H1 (cell line): Measurements from ENCODE around the gene ELFN2. TPM values are rescaled to one million over a fixed set of nuclear protein-coding genes. Genes with fewer than 3 reads are reported as not detected.

Experiments used
- CTCF ChIA-PET: fragments of 300-600 bp; sonication (Branson Sonifier 250); formaldehyde crosslinking; loops from one replicate; lab custom pipeline; 2021; ENCODE audit not compliant: partially characterized antibody; lab: Charles Lee
- POLR2A ChIA-PET: fragments of 300-600 bp; sonication (Branson Sonifier 250); formaldehyde crosslinking; loops from one replicate; lab custom pipeline; 2021; ENCODE audit warnings: inconsistent platforms; ENCODE audit not compliant: partially characterized antibody; lab: Charles Lee
- DNase-seq, 2 experiments: peaks; one replicate each; pipeline versions ENCODE4 v3.0.0 to v3.0.0-alpha.2; 2010 to 2022; ENCODE audit warnings: low spot score in 2 of 2, low read depth in 1 of 2, mixed read lengths in 1 of 2
- FAIRE-seq: peaks from 2 replicates; lab custom pipeline; 2011; peaks lifted over from hg19 to GRCh38; lab: Jason Lieb, UNC
- H2AFZ ChIP-seq: 2 replicates; pipeline ENCODE4 v1.8.1; 2012; ENCODE audit warnings: low read length, inconsistent platforms
- H2AK5ac ChIP-seq: 2 replicates; pipeline ENCODE4 v1.6.1; 2013; ENCODE audit warnings: low read depth, low read length
- H2BK120ac ChIP-seq: replicated peaks from 2 replicates; pipeline ENCODE3; 2013; ENCODE audit warnings: low read depth, low read length, inconsistent platforms
- H2BK12ac ChIP-seq: 2 replicates; pipeline ENCODE4 v1.6.1; 2013; ENCODE audit warnings: low read depth, low read length
- H2BK15ac ChIP-seq: 2 replicates; pipeline ENCODE4 v1.6.1; 2013; ENCODE audit warnings: low read length
- H2BK20ac ChIP-seq: 2 replicates; pipeline ENCODE4 v1.6.1; 2013; ENCODE audit warnings: low read length
- H2BK5ac ChIP-seq: 2 replicates; pipeline ENCODE4 v1.6.1; 2013; ENCODE audit warnings: low read depth, low read length
- H3K14ac ChIP-seq: 2 replicates; pipeline ENCODE4 v1.6.1; 2013; ENCODE audit warnings: inconsistent platforms; ENCODE audit not compliant: insufficient read length
- H3K18ac ChIP-seq: 2 replicates; pipeline ENCODE4 v1.6.1; 2013; ENCODE audit warnings: low read length; ENCODE audit errors: extremely low read depth
- H3K23ac ChIP-seq: 2 replicates; pipeline ENCODE4 v1.6.1; 2013; ENCODE audit warnings: inconsistent platforms; ENCODE audit not compliant: insufficient read length
- H3K23me2 ChIP-seq: 2 replicates; pipeline ENCODE4 v1.6.1; 2013; ENCODE audit warnings: low read depth, low read length
- H3K27ac ChIP-seq: 2 replicates; pipeline ENCODE4 v1.6.1; 2011; ENCODE audit warnings: low read depth, low read length, inconsistent platforms
- H3K27me3 ChIP-seq, 4 experiments: replicated peaks in 1 of 4; 1 replicate in 1 of 4; 2 replicates in 3 of 4; pipeline versions ENCODE4 v1.6.1 to v1.8.1; 2011 to 2013; ENCODE audit warnings: low read length in 3 of 4, mild to moderate bottlenecking in 3 of 4, inconsistent platforms in 2 of 4, mixed read lengths in 2 of 4, moderate library complexity in 1 of 4; ENCODE audit not compliant: control insufficient read depth in 3 of 4, insufficient read depth in 3 of 4; ENCODE audit errors: extremely low read depth in 1 of 4
- H3K36me3 ChIP-seq, 4 experiments: 2 replicates each; pipeline versions ENCODE4 v1.6.1 to v1.8.1; 2011 to 2013; ENCODE audit warnings: mild to moderate bottlenecking in 4 of 4, low read length in 3 of 4, moderate library complexity in 2 of 4, control low read depth in 1 of 4, inconsistent platforms in 1 of 4; ENCODE audit not compliant: insufficient read depth in 4 of 4, control insufficient read depth in 2 of 4
- H3K4ac ChIP-seq: replicated peaks from 2 replicates; pipeline ENCODE3; 2013; ENCODE audit warnings: low read length, low read depth, mixed read lengths, inconsistent platforms; ENCODE audit not compliant: insufficient read length
- H3K4me1 ChIP-seq, 4 experiments: replicated peaks in 1 of 4; 1 replicate in 1 of 4; 2 replicates in 3 of 4; pipeline versions ENCODE4 v1.6.1 to v1.8.1; 2011 to 2013; ENCODE audit warnings: low read length in 3 of 4, inconsistent platforms in 2 of 4, mixed read lengths in 1 of 4; ENCODE audit not compliant: insufficient read depth in 4 of 4, control insufficient read depth in 3 of 4
- H3K4me2 ChIP-seq, 2 experiments: 2 replicates each; pipeline versions ENCODE4 v1.6.1 to v1.8.1; 2011 to 2013; ENCODE audit warnings: low read depth in 2 of 2, low read length in 2 of 2, control low read depth in 1 of 2, inconsistent platforms in 1 of 2, mild to moderate bottlenecking in 1 of 2; ENCODE audit not compliant: insufficient read depth in 1 of 2
- H3K4me3 ChIP-seq, 4 experiments: fragments of 200-600, 300-600 bp in 1 of 4; sonication (generic), shearing (Covaris generic), sonication (Bioruptor Twin) in 1 of 4; 2 replicates each; pipeline versions ENCODE4 v1.5.1 to v1.8.1; 2011 to 2016; ENCODE audit warnings: low read length in 4 of 4, low read depth in 3 of 4, control low read depth in 2 of 4, inconsistent platforms in 2 of 4, mild to moderate bottlenecking in 2 of 4, mixed read lengths in 1 of 4, moderate library complexity in 1 of 4; ENCODE audit not compliant: insufficient read depth in 2 of 4; ENCODE audit errors: extremely low read depth in 1 of 4
- H3K56ac ChIP-seq: replicated peaks from 2 replicates; pipeline ENCODE3; 2013; ENCODE audit warnings: low read depth, mild to moderate bottlenecking, mixed read lengths, low read length, inconsistent platforms; ENCODE audit not compliant: insufficient read length
- H3K79me1 ChIP-seq: 2 replicates; pipeline ENCODE4 v1.6.1; 2013; ENCODE audit warnings: low read depth, low read length, control low read depth
- H3K79me2 ChIP-seq, 2 experiments: 2 replicates each; pipeline versions ENCODE4 v1.6.1 to v1.8.1; 2012 to 2013; ENCODE audit warnings: low read length in 2 of 2, mild to moderate bottlenecking in 2 of 2, inconsistent platforms in 1 of 2; ENCODE audit not compliant: insufficient read depth in 2 of 2, control insufficient read depth in 1 of 2
- H3K9ac ChIP-seq, 4 experiments: replicated peaks in 1 of 4; 1 replicate in 1 of 4; 2 replicates in 3 of 4; pipeline versions ENCODE4 v1.6.1 to v1.8.1; 2011 to 2013; ENCODE audit warnings: low read depth in 3 of 4, low read length in 3 of 4, control low read depth in 2 of 4, mild to moderate bottlenecking in 2 of 4, moderate library complexity in 2 of 4, inconsistent platforms in 1 of 4; ENCODE audit errors: extremely low read depth in 1 of 4
- H3K9me3 ChIP-seq, 2 experiments: 2 replicates each; pipeline versions ENCODE4 v1.6.1 to v1.8.1; 2012 to 2013; ENCODE audit warnings: mild to moderate bottlenecking in 2 of 2, moderate library complexity in 2 of 2, control low read depth in 1 of 2, inconsistent platforms in 1 of 2, low read depth in 1 of 2, low read length in 1 of 2, mixed read lengths in 1 of 2; ENCODE audit not compliant: insufficient read depth in 2 of 2
- H4K20me1 ChIP-seq, 2 experiments: replicated peaks in 1 of 2; 2 replicates each; pipeline versions ENCODE3 to v1.8.1; 2011 to 2013; ENCODE audit warnings: inconsistent platforms in 2 of 2, low read length in 2 of 2, mild to moderate bottlenecking in 1 of 2; ENCODE audit not compliant: insufficient read depth in 2 of 2, control insufficient read depth in 1 of 2
- H4K5ac ChIP-seq: 2 replicates; pipeline ENCODE4 v1.6.1; 2013; ENCODE audit warnings: low read length, low read depth, mixed read lengths, inconsistent platforms; ENCODE audit not compliant: insufficient read length
- H4K8ac ChIP-seq: 2 replicates; pipeline ENCODE4 v1.8.0; 2013; ENCODE audit warnings: mild to moderate bottlenecking, moderate library complexity, low read length, inconsistent platforms; ENCODE audit not compliant: insufficient read depth; ENCODE audit errors: extremely low read depth
- H4K91ac ChIP-seq: replicated peaks from 2 replicates; pipeline ENCODE3; 2013; ENCODE audit warnings: low read length, mixed read lengths, inconsistent platforms; ENCODE audit not compliant: insufficient read length
- CBX8 ChIP-seq: fragments of 300-800, 300-1000 bp; sonication (generic); IDR thresholded peaks from 2 replicates; pipeline ENCODE4 v1.7.1; 2016; ENCODE audit warnings: low read depth, low read length, borderline replicate concordance
- CHD2 ChIP-seq: IDR thresholded peaks from 2 replicates; pipeline ENCODE4 v1.6.1; 2012; ENCODE audit warnings: low read length, improper control_type of control experiment
- CTBP2 ChIP-seq: IDR thresholded peaks from 2 replicates; pipeline ENCODE4 v1.7.0; 2011; ENCODE audit warnings: borderline replicate concordance, mild to moderate bottlenecking, moderate library complexity, mixed read lengths, low read length; ENCODE audit not compliant: insufficient read depth, insufficient read length
- EZH2 ChIP-seq: fragments of 200-600 bp; sonication (generic); IDR thresholded peaks from 2 replicates; pipeline ENCODE4 v1.7.1; 2012; ENCODE audit warnings: low read depth, mild to moderate bottlenecking, moderate library complexity, low read length, inconsistent platforms; ENCODE audit not compliant: severe bottlenecking
- GTF2F1 ChIP-seq: IDR thresholded peaks from 2 replicates; pipeline ENCODE4 v1.6.1; 2012; ENCODE audit warnings: low read depth, low read length, improper control_type of control experiment, borderline replicate concordance
- KDM5A ChIP-seq: fragments of 200-600 bp; IDR thresholded peaks from 2 replicates; pipeline ENCODE4 v1.7.1; 2012; ENCODE audit warnings: mild to moderate bottlenecking, low read length, inconsistent platforms, mixed read lengths
- RAD21 ChIP-seq, 2 experiments: IDR thresholded peaks in 1 of 2; conservative IDR thresholded peaks in 1 of 2; 2 replicates each; pipeline ENCODE4 v1.6.1; 2011; ENCODE audit warnings: low read depth in 2 of 2, low read length in 2 of 2, improper control_type of control experiment in 1 of 2, inconsistent platforms in 1 of 2, mild to moderate bottlenecking in 1 of 2, moderate library complexity in 1 of 2
- WGBS, 2 experiments: shearing (Covaris generic) in 1 of 2; methylation state at CpG; one replicate each; pipeline versions ENCODE4 v1.1.6 to v1.1.7; 2013 to 2015; ENCODE audit warnings: low lambda C conversion rate in 2 of 2, mixed read lengths in 2 of 2, inconsistent platforms in 1 of 2, low coverage in 1 of 2, missing lambda C conversion rate in 1 of 2; ENCODE audit not compliant: insufficient replicate concordance in 2 of 2, insufficient coverage in 1 of 2, insufficient read length in 1 of 2; ENCODE audit errors: extremely low coverage in 1 of 2, missing lambda C conversion rate in 1 of 2; 5-methylcytosine and 5-hydroxymethylcytosine counted together
- polyA plus RNA-seq, 7 experiments: library from polyadenylated mRNA; depleted of rRNA in 3 of 7; stranded (reverse) in 5 of 7; unstranded in 2 of 7; fragments of >200 nt in 5 of 7; fragments of 200-250 nt in 2 of 7; gene quantifications; 1 replicate in 5 of 7; 2 replicates in 1 of 7; 4 replicates in 1 of 7; pipeline versions ENCODE4 v1.2.1 to v1.2.3, GENCODE V29; 2011 to 2013; ENCODE audit warnings: missing spikeins in 2 of 7, mixed read lengths in 2 of 7
- total RNA-seq: library from RNA; stranded (reverse); fragmentation: NEBNext Ultra II Directional; extraction: Animal tissue kit (Norgen Biotek cat#: 25700); gene quantifications from 2 replicates; pipeline ENCODE4 v1.2.1, GENCODE V29; 2021
- TF ChIP-seq, protein P1 (sequence below): IDR thresholded peaks from 2 replicates; pipeline ENCODE4 v1.6.1; 2011; ENCODE audit warnings: low read depth, mild to moderate bottlenecking, low read length; ENCODE audit not compliant: insufficient read depth

Gene ELFN2
- total and polyA plus RNA-seq, 2 of the 8 experiments (the other 6 are each of a cell fraction or from before 2014, with no cell fraction given): 0.63 to 0.88 TPM

DNA sequence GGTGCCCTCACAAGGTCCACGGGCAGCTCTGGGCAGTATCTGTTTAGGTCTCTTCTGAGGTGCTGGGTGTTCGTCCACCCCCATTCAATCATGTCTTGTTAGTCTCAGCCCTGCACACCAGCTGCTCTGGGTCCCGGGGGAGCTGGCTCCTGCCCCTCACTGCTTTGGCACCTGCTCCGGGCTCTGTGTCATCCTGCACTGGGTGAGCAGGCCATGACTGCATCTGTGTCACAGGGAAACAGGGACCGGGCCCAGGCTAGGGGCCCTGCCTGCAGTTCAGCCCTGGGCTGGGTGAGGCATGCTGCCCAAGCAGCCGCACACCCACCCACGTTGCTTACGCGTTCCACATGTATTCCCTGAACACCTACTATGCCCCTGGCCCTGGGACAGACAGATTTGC, 43.9 kb downstream of the ELFN2 start:
- H2AFZ ChIP-seq: no peak overlapping the region
- no peak overlapping the region for H3K4me3 ChIP-seq
- CTCF ChIA-PET: interaction anchor here (1.0 to 2.7 kb wide), 10 partner anchors 11 to 144 kb away, joined by 3 to 12 read pairs (median 5); no protein-coding TSS in a partner anchor
- H2BK12ac ChIP-seq: no peak overlapping the region
- H4K5ac ChIP-seq: no peak overlapping the region
- H3K4me2 ChIP-seq: no peak overlapping the region
- H3K9me3 ChIP-seq: no peaks in the 10 kb centered on the region
- H3K14ac ChIP-seq: no peak overlapping the region
- H4K20me1 ChIP-seq: no peaks in the 10 kb centered on the region
- no peak overlapping the region for H2BK15ac ChIP-seq
- no peaks in the 10 kb centered on the region for H3K36me3 ChIP-seq
- no peak overlapping the region for H4K8ac ChIP-seq
- WGBS, 2 experiments: 92% methylated on average over 9 of the region's 9 CpGs; no CpG with 5 or more reads in 1 of the 2 experiments
- H3K4me1 ChIP-seq: peaks cover 0 to 6% (median 1%) of the 10 kb centered on the region in 4 experiments; a peak in 4 of 7 replicates
- FAIRE-seq: no peak
- no peak overlapping the region for H2BK20ac ChIP-seq
- H3K27ac ChIP-seq: peak overlapping the region; percentile 42; the same call in 1 of the 2 replicates
- no peak overlapping the region for H2BK120ac ChIP-seq
- no peak overlapping the region for H3K23ac ChIP-seq
- H3K4ac ChIP-seq: no peak overlapping the region
- TF ChIP-seq KDM5A (no peak), CTBP2 (no peak), EZH2 (no peak), CBX8 (no peak), RAD21 (IDR thresholded peaks at IDR 0.05 in 1 of 2, conservative IDR thresholded peaks at IDR 0.05 in 1 of 2; ENCODE audit: low read depth in 2 of 2, low read length in 2 of 2) (no peak), CHD2 (no peak), GTF2F1 (no peak)
- TF ChIP-seq, protein P1, sequence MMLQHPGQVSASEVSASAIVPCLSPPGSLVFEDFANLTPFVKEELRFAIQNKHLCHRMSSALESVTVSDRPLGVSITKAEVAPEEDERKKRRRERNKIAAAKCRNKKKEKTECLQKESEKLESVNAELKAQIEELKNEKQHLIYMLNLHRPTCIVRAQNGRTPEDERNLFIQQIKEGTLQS: no peak
- TF ChIP-seq, all 59 proteins: peak for 0
- H3K27me3 ChIP-seq: no peaks in the 10 kb centered on the region
- H3K18ac ChIP-seq: no peak overlapping the region
- H3K23me2 ChIP-seq: no peaks in the 10 kb centered on the region
- H3K79me2 ChIP-seq: no peaks in the 10 kb centered on the region
- no peaks in the 10 kb centered on the region for H3K79me1 ChIP-seq
- no peak for DNase-seq
- H3K9ac ChIP-seq: no peak overlapping the region
- no peak overlapping the region for H2AK5ac ChIP-seq
- no peak overlapping the region for H4K91ac ChIP-seq
- no peak overlapping the region; the same call in 1 of the 2 replicates for H2BK5ac ChIP-seq
- POLR2A ChIA-PET: no interaction called here
- H3K56ac ChIP-seq: no peak overlapping the region
